ENCODE results near the gene ZNF335.

DNA sequence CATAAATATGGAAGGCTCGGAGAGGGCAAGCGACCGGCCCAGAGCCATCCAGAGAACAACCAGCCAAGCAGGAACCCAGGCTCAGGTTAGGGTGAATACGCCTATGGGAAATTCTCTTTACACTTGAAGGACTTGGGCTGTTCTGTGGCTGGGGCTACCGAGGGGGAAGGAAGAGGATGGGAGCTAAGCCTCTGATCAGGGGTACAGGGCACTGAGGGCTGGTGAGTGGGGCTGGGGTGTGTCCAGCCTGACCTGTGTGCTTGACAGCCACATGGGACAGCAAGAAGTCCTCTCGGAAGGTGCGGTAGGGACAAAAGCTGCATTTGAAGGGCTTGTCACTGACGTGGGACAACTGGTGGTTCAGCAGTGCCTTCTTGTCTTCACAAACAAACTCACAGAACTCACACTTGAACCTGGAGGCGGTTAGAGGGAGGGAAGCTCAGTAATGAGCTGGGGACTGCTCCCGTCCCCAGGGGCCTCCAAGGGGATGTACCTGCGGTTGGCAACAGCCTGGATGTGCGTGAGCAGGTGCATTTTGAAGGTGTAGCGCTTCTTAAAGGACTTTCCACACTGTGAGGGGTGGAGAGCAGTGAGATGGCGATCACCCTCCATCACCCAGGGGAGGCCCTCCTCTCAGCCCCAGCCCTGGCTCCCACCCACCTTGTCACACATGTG, 11.9 kb downstream of the ZNF335 start:
- TF ChIP-seq, protein P1, sequence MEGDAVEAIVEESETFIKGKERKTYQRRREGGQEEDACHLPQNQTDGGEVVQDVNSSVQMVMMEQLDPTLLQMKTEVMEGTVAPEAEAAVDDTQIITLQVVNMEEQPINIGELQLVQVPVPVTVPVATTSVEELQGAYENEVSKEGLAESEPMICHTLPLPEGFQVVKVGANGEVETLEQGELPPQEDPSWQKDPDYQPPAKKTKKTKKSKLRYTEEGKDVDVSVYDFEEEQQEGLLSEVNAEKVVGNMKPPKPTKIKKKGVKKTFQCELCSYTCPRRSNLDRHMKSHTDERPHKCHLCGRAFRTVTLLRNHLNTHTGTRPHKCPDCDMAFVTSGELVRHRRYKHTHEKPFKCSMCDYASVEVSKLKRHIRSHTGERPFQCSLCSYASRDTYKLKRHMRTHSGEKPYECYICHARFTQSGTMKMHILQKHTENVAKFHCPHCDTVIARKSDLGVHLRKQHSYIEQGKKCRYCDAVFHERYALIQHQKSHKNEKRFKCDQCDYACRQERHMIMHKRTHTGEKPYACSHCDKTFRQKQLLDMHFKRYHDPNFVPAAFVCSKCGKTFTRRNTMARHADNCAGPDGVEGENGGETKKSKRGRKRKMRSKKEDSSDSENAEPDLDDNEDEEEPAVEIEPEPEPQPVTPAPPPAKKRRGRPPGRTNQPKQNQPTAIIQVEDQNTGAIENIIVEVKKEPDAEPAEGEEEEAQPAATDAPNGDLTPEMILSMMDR (IDR thresholded peaks at IDR 0.05): no peak
- no peak for TF ChIP-seq POLR2A (IDR thresholded peaks at IDR 0.05)
- no peak for TF ChIP-seq POLR2AphosphoS5 (IDR thresholded peaks at IDR 0.05)

All from breast epithelium (tissue), 3 donors.